Fibroblast of lung (primary cell): Measurements from ENCODE around the gene NLRP1. TPM values are rescaled to one million over a fixed set of nuclear protein-coding genes. Genes with fewer than 3 reads are reported as not detected.

Experiments
- DNase-seq, 2 donors: peaks; one replicate each; pipeline versions ENCODE4 v3.0.0 to v3.0.0-alpha.2; 2010; ENCODE audit warnings: low read depth in 2 of 2
- H2AFZ ChIP-seq: 2 replicates; pipeline ENCODE4 v1.5.1; 2012; ENCODE audit warnings: low read length, control low read depth, inconsistent platforms
- H3K27ac ChIP-seq: 2 replicates; pipeline ENCODE4 v1.5.1; 2011; ENCODE audit warnings: low read length, control low read depth; ENCODE audit not compliant: insufficient read depth
- H3K27me3 ChIP-seq: 2 replicates; pipeline ENCODE4 v1.5.1; 2011; ENCODE audit warnings: mild to moderate bottlenecking, low read length; ENCODE audit not compliant: control insufficient read depth, insufficient read depth
- H3K36me3 ChIP-seq: 2 replicates; pipeline ENCODE4 v1.5.1; 2011; ENCODE audit warnings: low read length; ENCODE audit not compliant: control insufficient read depth, insufficient read depth
- H3K4me1 ChIP-seq: 2 replicates; pipeline ENCODE4 v1.5.1; 2011; ENCODE audit warnings: low read length; ENCODE audit not compliant: control insufficient read depth, insufficient read depth; ENCODE audit errors: extremely low read depth
- H3K4me2 ChIP-seq: 2 replicates; pipeline ENCODE4 v1.5.1; 2011; ENCODE audit warnings: low read length, control low read depth; ENCODE audit not compliant: insufficient read depth; ENCODE audit errors: extremely low read depth
- H3K4me3 ChIP-seq, 4 experiments: fragments of 200-600 bp in 1 of 4; sonication (generic) in 1 of 4; replicated peaks in 1 of 4; 2 replicates each; pipeline ENCODE4 v1.5.1; 2011 to 2016; ENCODE audit warnings: low read length in 4 of 4, low read depth in 3 of 4, mild to moderate bottlenecking in 3 of 4, control low read depth in 2 of 4, inconsistent platforms in 1 of 4, mixed read lengths in 1 of 4; ENCODE audit not compliant: insufficient read depth in 1 of 4; ENCODE audit errors: control extremely low read depth in 1 of 4
- H3K79me2 ChIP-seq: 2 replicates; pipeline ENCODE4 v1.5.1; 2012; ENCODE audit warnings: mild to moderate bottlenecking, low read length, inconsistent platforms; ENCODE audit not compliant: control insufficient read depth, insufficient read depth
- H3K9ac ChIP-seq: 2 replicates; pipeline ENCODE4 v1.5.1; 2011; ENCODE audit warnings: mild to moderate bottlenecking, low read length, control low read depth; ENCODE audit not compliant: insufficient read depth
- H3K9me3 ChIP-seq: 2 replicates; pipeline ENCODE4 v1.5.1; 2012; ENCODE audit warnings: low read depth, low read length; ENCODE audit not compliant: control insufficient read depth, insufficient read depth
- H4K20me1 ChIP-seq: 2 replicates; pipeline ENCODE4 v1.5.1; 2011; ENCODE audit warnings: low read length; ENCODE audit not compliant: control insufficient read depth, insufficient read depth; ENCODE audit errors: extremely low read depth
- CTCF ChIP-seq, 2 donors: IDR thresholded peaks in 1 of 2; conservative IDR thresholded peaks in 1 of 2; 1 replicate in 1 of 2; 2 replicates in 1 of 2; pipeline ENCODE4 v1.5.1; 2011 to 2012; ENCODE audit warnings: low read length in 2 of 2, control low read depth in 1 of 2, inconsistent platforms in 1 of 2, low read depth in 1 of 2, mild to moderate bottlenecking in 1 of 2
- EZH2 ChIP-seq: IDR thresholded peaks from 2 replicates; pipeline ENCODE4 v1.5.1; 2012; ENCODE audit warnings: low read length, control low read depth, mild to moderate bottlenecking; ENCODE audit errors: missing control alignments
- polyA plus RNA-seq, 2 donors: library from polyadenylated mRNA; depleted of rRNA in 1 of 2; stranded (reverse) in 1 of 2; unstranded in 1 of 2; fragments of >200 nt; gene quantifications; 2 replicates each; pipeline ENCODE4 v1.2.1, GENCODE V29; 2011 to 2012; ENCODE audit warnings: missing spikeins in 1 of 2
- total RNA-seq: library from RNA; depleted of rRNA; stranded (reverse); fragments of >200 nt; gene quantifications from 2 replicates; pipeline ENCODE4 v1.2.1, GENCODE V29; 2014

The NLRP1 gene
- total and polyA plus RNA-seq, 2 donors (not counting 1 experiment from before 2014, with no cell fraction given), result 22.1 to 23.1 TPM

GRCh38 chr17:5473906-5474305, 110.4 kb downstream of the NLRP1 start:
- no peak for DNase-seq
- no peak overlapping the region for H2AFZ ChIP-seq
- TF ChIP-seq CTCF (conservative IDR thresholded peaks at IDR 0.05 in 1 of 2, IDR thresholded peaks at IDR 0.05 in 1 of 2; ENCODE audit: low read depth in 1 of 2, low read length in 2 of 2) (no peak), EZH2 (no peak)
- H3K36me3 ChIP-seq, result peaks cover 6% of the 10 kb centered on the region
- H3K27ac ChIP-seq, result no peak overlapping the region
- H3K4me3 ChIP-seq, result no peak overlapping the region
- no peaks in the 10 kb centered on the region for H4K20me1 ChIP-seq
- H3K79me2 ChIP-seq, result peaks cover 3% of the 10 kb centered on the region
- H3K4me2 ChIP-seq, result no peak overlapping the region
- H3K4me1 ChIP-seq, result no peaks in the 10 kb centered on the region
- H3K27me3 ChIP-seq, result no peaks in the 10 kb centered on the region
- no peaks in the 10 kb centered on the region for H3K9me3 ChIP-seq
- no peak overlapping the region for H3K9ac ChIP-seq

GRCh38 chr17:5472511-5472910, 111.8 kb downstream of the NLRP1 start:
- peaks cover 2% of the 10 kb centered on the region for H3K36me3 ChIP-seq
- no peak overlapping the region for H2AFZ ChIP-seq
- H3K9ac ChIP-seq, result no peak overlapping the region
- H3K79me2 ChIP-seq, result peaks cover 15% of the 10 kb centered on the region
- H3K4me3 ChIP-seq, result no peak overlapping the region
- TF ChIP-seq CTCF (conservative IDR thresholded peaks at IDR 0.05 in 1 of 2, IDR thresholded peaks at IDR 0.05 in 1 of 2; ENCODE audit: low read depth in 1 of 2, low read length in 2 of 2) (no peak), EZH2 (no peak)
- H3K4me1 ChIP-seq, result no peaks in the 10 kb centered on the region
- H3K27ac ChIP-seq, result no peak overlapping the region
- H3K27me3 ChIP-seq, result no peaks in the 10 kb centered on the region
- H4K20me1 ChIP-seq, result no peaks in the 10 kb centered on the region
- H3K9me3 ChIP-seq, result no peaks in the 10 kb centered on the region
- no peak overlapping the region for H3K4me2 ChIP-seq
- DNase-seq, result no peak

DNA sequence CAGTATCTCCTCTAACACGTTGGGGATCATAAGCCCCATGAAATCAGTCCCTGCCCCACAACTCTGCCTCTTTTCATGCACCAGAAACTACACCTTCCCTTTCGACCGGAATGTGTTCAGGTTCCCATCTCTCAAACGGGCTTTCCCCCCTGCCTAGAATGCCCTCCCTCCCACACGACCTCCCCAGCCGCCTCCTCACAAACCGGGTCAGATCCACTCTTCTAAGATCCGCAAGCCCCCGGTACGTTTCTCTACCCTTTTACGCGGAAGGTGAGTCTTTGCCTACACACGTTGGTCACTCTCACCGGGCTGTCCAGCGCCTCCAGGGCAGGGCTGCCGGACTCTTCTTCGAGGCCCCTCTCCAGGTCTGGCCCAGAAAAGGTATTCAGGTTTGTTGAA, 116.2 kb downstream of the NLRP1 start:
- H3K27ac ChIP-seq, result peak overlapping the region; percentile 48
- no peaks in the 10 kb centered on the region for H3K27me3 ChIP-seq
- H3K4me2 ChIP-seq, result peak overlapping the region; percentile 79
- peaks cover 55% of the 10 kb centered on the region for H3K79me2 ChIP-seq
- H3K36me3 ChIP-seq, result peaks cover 2% of the 10 kb centered on the region
- peak overlapping the region; percentile 73 to 96 (median 89) for H3K4me3 ChIP-seq
- H3K9ac ChIP-seq, result peak overlapping the region; percentile 73
- H4K20me1 ChIP-seq, result no peaks in the 10 kb centered on the region
- no peaks in the 10 kb centered on the region for H3K4me1 ChIP-seq
- H3K9me3 ChIP-seq, result no peaks in the 10 kb centered on the region
- H2AFZ ChIP-seq, result peak overlapping the region; percentile 82
- no peak for TF ChIP-seq EZH2
- no peak for TF ChIP-seq CTCF (conservative IDR thresholded peaks at IDR 0.05 in 1 of 2, IDR thresholded peaks at IDR 0.05 in 1 of 2; ENCODE audit: low read depth in 1 of 2, low read length in 2 of 2)
- no peak for DNase-seq
